Activated CD8-positive, alpha-beta T cell treated with anti-CD3 and anti-CD28 coated beads for 36 hours (primary cell): ENCODE data around the gene COL5A1. TPM values are rescaled to one million over a fixed set of nuclear protein-coding genes. Genes with fewer than 3 reads are reported as not detected.

Experiments used
- ATAC-seq: fragments of 200-7000 bp; cut with Tn5 transposase; one replicate; pipeline ENCODE4 v1.10.0; 2021; ENCODE audit warnings: mild to moderate bottlenecking, moderate library complexity
- CTCF ChIA-PET: fragments of 350-600 bp; sonication (Branson Sonifier 250); formaldehyde crosslinking; loops from one replicate; lab custom pipeline; 2021; ENCODE audit warnings: antibody characterized with exemption; lab: Charles Lee
- POLR2A ChIA-PET: fragments of 350-600 bp; sonication (Branson Sonifier 250); formaldehyde crosslinking; loops from one replicate; lab custom pipeline; 2021; ENCODE audit warnings: antibody characterized with exemption; lab: Charles Lee
- DNase-seq: peaks from one replicate; pipeline ENCODE4 v3.0.0-alpha.2; 2020
- H3K27ac Mint-ChIP-seq: one replicate; pipeline ENCODE4 v1.8.0; 2021; ENCODE audit warnings: mild to moderate bottlenecking, mixed read lengths
- H3K27me3 Mint-ChIP-seq: one replicate; pipeline ENCODE4 v1.8.0; 2021; ENCODE audit warnings: mixed read lengths
- H3K36me3 Mint-ChIP-seq: one replicate; pipeline ENCODE4 v1.8.0; 2021; ENCODE audit warnings: low read depth, mixed read lengths
- H3K4me1 Mint-ChIP-seq: one replicate; pipeline ENCODE4 v1.8.0; 2021; ENCODE audit warnings: low read depth, mixed read lengths
- H3K4me3 Mint-ChIP-seq: one replicate; pipeline ENCODE4 v1.8.0; 2021; ENCODE audit warnings: mild to moderate bottlenecking, moderate library complexity, mixed read lengths
- H3K9me3 Mint-ChIP-seq: one replicate; pipeline ENCODE4 v1.8.0; 2021; ENCODE audit warnings: mixed read lengths
- CTCF ChIP-seq: fragments of 200-600 bp; IDR thresholded peaks from one replicate; pipeline ENCODE4 v1.8.0; 2022; ENCODE audit warnings: antibody characterized with exemption, mild to moderate bottlenecking
- intact Hi-C: fragments of 100-400 bp; cut with micrococcal nuclease; formaldehyde crosslinking; loops from one replicate; pipeline ENCODE4 v1.10.0; 2022
- total RNA-seq, 2 experiments: library from RNA; stranded (reverse); gene quantifications; one replicate each; pipeline ENCODE4 v1.2.3, GENCODE V29; 2021

Gene COL5A1
- total RNA-seq, 2 experiments from 2014 or later = 0.29 to 0.34 TPM

GRCh38 chr9:134594078-134594941 lies 47.3 kb upstream of the COL5A1 start:
- Mint-ChIP-seq H3K4me1 (no peaks in the 10 kb centered on the region), H3K36me3 (no peaks in the 10 kb centered on the region), H3K9me3 (no peaks in the 10 kb centered on the region), H3K4me3 (no peak overlapping the region), H3K27ac (no peak overlapping the region), H3K27me3 (peaks cover 2% of the 10 kb centered on the region)
- no peak for TF ChIP-seq CTCF
- DNase-seq (no peak), ATAC-seq (no peak)
- CTCF ChIA-PET = no interaction called here
- intact Hi-C loops = no loop called here
- POLR2A ChIA-PET = no interaction called here

- no peak for DNase-seq
These were observed 46.6 kb upstream of the COL5A1 start for GRCh38 chr9:134595014-134595413.

GRCh38 chr9:134597041-134597913 lies 44.3 kb upstream of the COL5A1 start:
- H3K4me1 Mint-ChIP-seq = no peaks in the 10 kb centered on the region
- no peak overlapping the region for H3K4me3 Mint-ChIP-seq
- CTCF ChIA-PET = no interaction called here
- no peak for TF ChIP-seq CTCF
- no peak overlapping the region for H3K27ac Mint-ChIP-seq
- DNase-seq (no peak), ATAC-seq (no peak)
- no peaks in the 10 kb centered on the region for H3K9me3 Mint-ChIP-seq
- peaks cover 3% of the 10 kb centered on the region for H3K27me3 Mint-ChIP-seq
- intact Hi-C loops = no loop called here
- POLR2A ChIA-PET = no interaction called here
- no peaks in the 10 kb centered on the region for H3K36me3 Mint-ChIP-seq

More at GRCh38 chr9:134595014-134595413, 46.6 kb upstream of the COL5A1 start:
- Mint-ChIP-seq H3K36me3 (no peaks in the 10 kb centered on the region), H3K9me3 (no peaks in the 10 kb centered on the region), H3K4me3 (no peak overlapping the region), H3K27me3 (peaks cover 2% of the 10 kb centered on the region), H3K27ac (no peak overlapping the region), H3K4me1 (no peaks in the 10 kb centered on the region)
- POLR2A ChIA-PET = no interaction called here
- CTCF ChIA-PET = no interaction called here
- intact Hi-C loops = no loop called here
- no peak for TF ChIP-seq CTCF
- ATAC-seq = no peak

- intact Hi-C loops = no loop called here
- no peak overlapping the region for H3K4me3 Mint-ChIP-seq
- H3K4me1 Mint-ChIP-seq = no peaks in the 10 kb centered on the region
- H3K27ac Mint-ChIP-seq = no peak overlapping the region
- ChIA-PET POLR2A (no interaction called here), CTCF (no interaction called here)
- ATAC-seq = no peak
- H3K36me3 Mint-ChIP-seq = no peaks in the 10 kb centered on the region
- H3K9me3 Mint-ChIP-seq = no peaks in the 10 kb centered on the region
- H3K27me3 Mint-ChIP-seq = peaks cover 3% of the 10 kb centered on the region
- DNase-seq = no peak
- no peak for TF ChIP-seq CTCF
These were observed 43.4 kb upstream of the COL5A1 start for GRCh38 chr9:134597957-134598883.
